WTC11 (cell line): ENCODE data around the gene MYOF. TPM values are rescaled to one million over a fixed set of nuclear protein-coding genes. Genes with fewer than 3 reads are reported as not detected.

Experiments used
- ATAC-seq: fragments of 200-7000 bp; cut with Tn5 transposase; 2 replicates; pipeline ENCODE4 v1.10.0; 2021; ENCODE audit warnings: mild to moderate bottlenecking, moderate library complexity
- CTCF ChIA-PET: fragments of 300-600 bp; sonication (Branson Sonifier 250); formaldehyde crosslinking; loops from one replicate; lab custom pipeline; 2021; ENCODE audit warnings: antibody characterized with exemption; lab: Charles Lee
- POLR2A ChIA-PET: fragments of 350-600 bp; sonication (Branson Sonifier 250); formaldehyde crosslinking; loops from one replicate; lab custom pipeline; 2021; ENCODE audit warnings: antibody characterized with exemption; lab: Charles Lee
- DNase-seq: peaks from one replicate; pipeline ENCODE4 v3.0.0; 2021; ENCODE audit warnings: low spot score
- H3K27ac Mint-ChIP-seq: 2 replicates; pipeline ENCODE4 v1.8.0; 2021; ENCODE audit warnings: mixed read lengths
- H3K27me3 Mint-ChIP-seq: 2 replicates; pipeline ENCODE4 v1.8.0; 2021; ENCODE audit warnings: low read depth, mild to moderate bottlenecking, moderate library complexity, mixed read lengths
- H3K36me3 Mint-ChIP-seq: 2 replicates; pipeline ENCODE4 v1.8.0; 2021; ENCODE audit warnings: mixed read lengths
- H3K4me1 Mint-ChIP-seq: 2 replicates; pipeline ENCODE4 v1.8.0; 2022; ENCODE audit warnings: mixed read lengths
- H3K4me3 Mint-ChIP-seq: 2 replicates; pipeline ENCODE4 v1.8.0; 2021; ENCODE audit warnings: mild to moderate bottlenecking, moderate library complexity, mixed read lengths
- H3K9me3 Mint-ChIP-seq: 2 replicates; pipeline ENCODE4 v1.8.0; 2021; ENCODE audit warnings: mixed read lengths
- CREB1 ChIP-seq: sonication (generic); formaldehyde crosslinking; IDR thresholded peaks from 2 replicates; pipeline ENCODE4 v1.8.0; 2023; ENCODE audit warnings: mild to moderate bottlenecking, missing genetic modification reagents
- CREM ChIP-seq: sonication (generic); formaldehyde crosslinking; IDR thresholded peaks from 2 replicates; pipeline ENCODE4 v1.8.1; 2022; ENCODE audit warnings: mild to moderate bottlenecking, missing genetic modification reagents, moderate library complexity
- ESRRA ChIP-seq: sonication (generic); formaldehyde crosslinking; IDR thresholded peaks from 2 replicates; pipeline ENCODE4 v1.8.1; 2022; ENCODE audit warnings: mild to moderate bottlenecking, missing genetic modification reagents, borderline replicate concordance
- ETV6 ChIP-seq: sonication (generic); formaldehyde crosslinking; IDR thresholded peaks from 2 replicates; pipeline ENCODE4 v1.8.1; 2022; ENCODE audit warnings: mild to moderate bottlenecking, missing genetic modification reagents
- FOXK1 ChIP-seq: sonication (generic); formaldehyde crosslinking; IDR thresholded peaks from 2 replicates; pipeline ENCODE4 v1.8.0; 2022; ENCODE audit warnings: mild to moderate bottlenecking, moderate library complexity, missing genetic modification reagents
- JAZF1 ChIP-seq: fragments of 250-450 bp; sonication (Bioruptor Pico); IDR thresholded peaks from 2 replicates; pipeline ENCODE4 v1.9.0; 2021; ENCODE audit warnings: moderate library complexity, mild to moderate bottlenecking, inconsistent platforms
- KAT7 ChIP-seq: sonication (generic); formaldehyde crosslinking; IDR thresholded peaks from 2 replicates; pipeline ENCODE4 v1.8.1; 2023; ENCODE audit warnings: missing genetic modification reagents, mild to moderate bottlenecking, borderline replicate concordance
- NR1H2 ChIP-seq: sonication (generic); formaldehyde crosslinking; IDR thresholded peaks from 2 replicates; pipeline ENCODE4 v1.9.0; 2021; ENCODE audit warnings: mild to moderate bottlenecking, moderate library complexity, missing genetic modification reagents
- NR2C2 ChIP-seq: sonication (generic); formaldehyde crosslinking; IDR thresholded peaks from 2 replicates; pipeline ENCODE4 v1.8.0; 2022; ENCODE audit warnings: mild to moderate bottlenecking, missing genetic modification reagents
- PRRX2 ChIP-seq: fragments of 250-450 bp; sonication (Bioruptor Pico); IDR thresholded peaks from 2 replicates; pipeline ENCODE4 v1.8.0; 2021; ENCODE audit warnings: mild to moderate bottlenecking
- SMAD4 ChIP-seq: sonication (generic); formaldehyde crosslinking; IDR thresholded peaks from 2 replicates; pipeline ENCODE4 v1.8.0; 2022; ENCODE audit warnings: mild to moderate bottlenecking, missing genetic modification reagents
- ZBTB21 ChIP-seq: sonication (generic); formaldehyde crosslinking; IDR thresholded peaks from 2 replicates; pipeline ENCODE4 v1.8.1; 2023; ENCODE audit warnings: mild to moderate bottlenecking, missing genetic modification reagents, borderline replicate concordance
- ZNF138 ChIP-seq: sonication (generic); formaldehyde crosslinking; conservative IDR thresholded peaks from 2 replicates; pipeline ENCODE4 v1.8.1; 2022; ENCODE audit warnings: mild to moderate bottlenecking, moderate library complexity, missing genetic modification reagents
- ZNF396 ChIP-seq: fragments of 250-450 bp; sonication (Bioruptor Pico); IDR thresholded peaks from 2 replicates; pipeline ENCODE4 v1.8.0; 2021; ENCODE audit warnings: mild to moderate bottlenecking, moderate library complexity, borderline replicate concordance
- total RNA-seq: library from RNA; stranded (reverse); gene quantifications from 3 replicates; pipeline ENCODE4 v1.2.3, GENCODE V29; 2021
- TF ChIP-seq, protein P1 (sequence below): sonication (generic); formaldehyde crosslinking; IDR thresholded peaks from 2 replicates; pipeline ENCODE4 v1.8.0; 2023; ENCODE audit warnings: mild to moderate bottlenecking, missing genetic modification reagents
- TF ChIP-seq, protein P2 (sequence below): fragments of 250-450 bp; sonication (Bioruptor Pico); conservative IDR thresholded peaks from 2 replicates; pipeline ENCODE4 v1.9.0; 2021; ENCODE audit warnings: mild to moderate bottlenecking
- TF ChIP-seq, protein P3 (sequence below): sonication (generic); formaldehyde crosslinking; IDR thresholded peaks from 2 replicates; pipeline ENCODE4 v1.8.1; 2023; ENCODE audit warnings: mild to moderate bottlenecking, moderate library complexity, missing genetic modification reagents
- TF ChIP-seq, protein P4 (sequence below): sonication (generic); formaldehyde crosslinking; IDR thresholded peaks from 2 replicates; pipeline ENCODE4 v1.8.1; 2022; ENCODE audit warnings: missing genetic modification reagents, borderline replicate concordance

MYOF gene
- total RNA-seq, 1 experiment from 2014 or later, result 1.8 TPM

DNA sequence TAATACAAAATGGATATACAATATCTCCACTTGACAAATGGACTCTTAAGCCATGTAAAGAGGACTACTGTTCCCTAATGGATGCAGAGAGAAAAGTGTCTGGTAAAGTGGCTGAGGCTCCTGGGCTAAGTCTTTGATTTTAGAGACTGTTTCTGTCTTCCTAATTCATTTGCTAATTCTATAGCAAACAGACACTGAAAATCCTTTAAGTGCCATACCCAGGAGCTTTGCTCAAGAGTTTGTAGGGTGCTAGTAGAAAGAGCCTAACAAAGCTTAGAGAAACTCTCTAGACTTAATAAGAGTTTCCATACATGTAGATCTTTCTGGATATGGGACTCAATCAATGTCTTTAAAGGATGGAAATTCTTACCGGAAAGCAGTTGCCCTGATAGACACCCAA is 31.0 kb upstream of the MYOF start:
- H3K4me1 Mint-ChIP-seq, result peaks cover 5% of the 10 kb centered on the region
- H3K4me3 Mint-ChIP-seq, result no peak overlapping the region
- TF ChIP-seq JAZF1 (CRISPR knock-in tag), result no peak
- TF ChIP-seq NR2C2 (CRISPR knock-in tag), result no peak
- TF ChIP-seq NR1H2 (CRISPR knock-in tag), result no peak
- no peak for TF ChIP-seq KAT7 (CRISPR knock-in tag)
- TF ChIP-seq, protein P1, sequence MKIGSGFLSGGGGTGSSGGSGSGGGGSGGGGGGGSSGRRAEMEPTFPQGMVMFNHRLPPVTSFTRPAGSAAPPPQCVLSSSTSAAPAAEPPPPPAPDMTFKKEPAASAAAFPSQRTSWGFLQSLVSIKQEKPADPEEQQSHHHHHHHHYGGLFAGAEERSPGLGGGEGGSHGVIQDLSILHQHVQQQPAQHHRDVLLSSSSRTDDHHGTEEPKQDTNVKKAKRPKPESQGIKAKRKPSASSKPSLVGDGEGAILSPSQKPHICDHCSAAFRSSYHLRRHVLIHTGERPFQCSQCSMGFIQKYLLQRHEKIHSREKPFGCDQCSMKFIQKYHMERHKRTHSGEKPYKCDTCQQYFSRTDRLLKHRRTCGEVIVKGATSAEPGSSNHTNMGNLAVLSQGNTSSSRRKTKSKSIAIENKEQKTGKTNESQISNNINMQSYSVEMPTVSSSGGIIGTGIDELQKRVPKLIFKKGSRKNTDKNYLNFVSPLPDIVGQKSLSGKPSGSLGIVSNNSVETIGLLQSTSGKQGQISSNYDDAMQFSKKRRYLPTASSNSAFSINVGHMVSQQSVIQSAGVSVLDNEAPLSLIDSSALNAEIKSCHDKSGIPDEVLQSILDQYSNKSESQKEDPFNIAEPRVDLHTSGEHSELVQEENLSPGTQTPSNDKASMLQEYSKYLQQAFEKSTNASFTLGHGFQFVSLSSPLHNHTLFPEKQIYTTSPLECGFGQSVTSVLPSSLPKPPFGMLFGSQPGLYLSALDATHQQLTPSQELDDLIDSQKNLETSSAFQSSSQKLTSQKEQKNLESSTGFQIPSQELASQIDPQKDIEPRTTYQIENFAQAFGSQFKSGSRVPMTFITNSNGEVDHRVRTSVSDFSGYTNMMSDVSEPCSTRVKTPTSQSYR (CRISPR knock-in tag), result no peak
- no peak for TF ChIP-seq ETV6
- TF ChIP-seq, protein P2, sequence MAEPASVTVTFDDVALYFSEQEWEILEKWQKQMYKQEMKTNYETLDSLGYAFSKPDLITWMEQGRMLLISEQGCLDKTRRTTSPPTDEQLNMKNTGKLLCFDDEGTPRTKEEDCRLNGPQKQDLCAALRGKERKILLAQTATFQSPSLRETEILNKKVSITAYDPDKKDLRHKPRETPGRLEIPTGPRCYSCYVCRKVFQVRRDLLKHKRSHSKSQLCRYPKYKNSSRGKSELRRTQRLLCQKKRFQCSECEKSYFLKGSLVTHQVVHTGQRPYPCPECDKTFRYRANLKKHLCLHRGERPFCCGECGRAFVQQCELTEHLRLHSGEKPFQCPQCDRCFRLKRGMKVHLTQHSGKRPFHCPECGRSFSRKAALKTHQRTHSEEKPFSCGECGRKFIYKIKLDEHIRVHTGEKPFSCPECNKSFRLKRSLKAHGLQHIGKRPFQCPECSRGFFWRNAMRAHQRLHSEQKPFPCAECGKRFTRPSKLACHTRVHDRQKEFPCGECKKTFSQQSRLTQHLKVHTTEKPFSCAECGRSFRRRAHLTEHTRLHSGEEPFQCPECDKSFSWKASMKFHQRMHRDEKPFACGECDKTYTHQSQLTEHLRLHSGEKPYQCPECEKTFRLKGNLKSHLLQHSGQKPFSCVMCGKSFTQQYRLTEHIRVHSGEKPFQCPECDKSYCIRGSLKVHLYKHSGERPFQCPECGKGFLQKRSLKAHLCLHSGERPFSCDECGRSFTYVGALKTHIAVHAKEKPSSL (CRISPR knock-in tag), result no peak
- TF ChIP-seq, protein P3, sequence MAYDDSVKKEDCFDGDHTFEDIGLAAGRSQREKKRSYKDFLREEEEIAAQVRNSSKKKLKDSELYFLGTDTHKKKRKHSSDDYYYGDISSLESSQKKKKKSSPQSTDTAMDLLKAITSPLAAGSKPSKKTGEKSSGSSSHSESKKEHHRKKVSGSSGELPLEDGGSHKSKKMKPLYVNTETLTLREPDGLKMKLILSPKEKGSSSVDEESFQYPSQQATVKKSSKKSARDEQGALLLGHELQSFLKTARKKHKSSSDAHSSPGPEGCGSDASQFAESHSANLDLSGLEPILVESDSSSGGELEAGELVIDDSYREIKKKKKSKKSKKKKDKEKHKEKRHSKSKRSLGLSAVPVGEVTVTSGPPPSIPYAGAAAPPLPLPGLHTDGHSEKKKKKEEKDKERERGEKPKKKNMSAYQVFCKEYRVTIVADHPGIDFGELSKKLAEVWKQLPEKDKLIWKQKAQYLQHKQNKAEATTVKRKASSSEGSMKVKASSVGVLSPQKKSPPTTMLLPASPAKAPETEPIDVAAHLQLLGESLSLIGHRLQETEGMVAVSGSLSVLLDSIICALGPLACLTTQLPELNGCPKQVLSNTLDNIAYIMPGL (CRISPR knock-in tag), result no peak
- TF ChIP-seq ESRRA (CRISPR knock-in tag), result no peak
- no peak for TF ChIP-seq CREM (CRISPR knock-in tag)
- TF ChIP-seq FOXK1 (CRISPR knock-in tag), result no peak
- ATAC-seq (no peak), DNase-seq (no peak)
- POLR2A ChIA-PET, result no interaction called here
- no peaks in the 10 kb centered on the region for H3K27me3 Mint-ChIP-seq
- CTCF ChIA-PET, result interaction anchor here (1.1 to 6.8 kb wide), 5 partner anchors 22 to 136 kb away, joined by 3 to 67 read pairs (median 10); partner anchors contain the start of gene MYOF
- no peaks in the 10 kb centered on the region for H3K9me3 Mint-ChIP-seq
- H3K36me3 Mint-ChIP-seq, result peaks cover 43% of the 10 kb centered on the region
- no peak overlapping the region for H3K27ac Mint-ChIP-seq

DNA sequence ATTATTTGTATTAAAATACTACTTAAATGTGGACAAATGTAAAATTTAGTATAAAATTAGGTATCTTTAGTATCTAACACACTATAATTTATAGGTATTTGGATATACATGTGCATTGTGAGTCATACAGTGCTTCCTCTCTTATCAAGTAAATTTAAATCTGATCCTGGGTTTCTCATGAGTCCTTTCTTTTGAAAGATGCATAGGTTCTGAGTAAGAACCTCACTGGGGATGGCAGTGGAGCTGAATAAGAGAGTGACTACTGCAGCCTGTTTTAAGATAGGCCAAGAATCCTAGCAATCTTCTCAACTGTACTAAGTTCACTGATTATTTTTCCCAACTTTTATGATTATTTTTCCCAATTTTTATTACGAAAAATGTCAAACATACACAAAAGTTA is 30.4 kb upstream of the MYOF start:
- H3K27ac Mint-ChIP-seq, result no peak overlapping the region
- no peak for TF ChIP-seq ZBTB21
- TF ChIP-seq CREB1 (CRISPR knock-in tag), result no peak
- no peak for TF ChIP-seq ZNF396
- TF ChIP-seq, all 79 proteins: peak for 0
- H3K27me3 Mint-ChIP-seq, result no peaks in the 10 kb centered on the region
- POLR2A ChIA-PET, result no interaction called here
- no peak overlapping the region for H3K4me3 Mint-ChIP-seq
- peaks cover 43% of the 10 kb centered on the region for H3K36me3 Mint-ChIP-seq
- ATAC-seq (no peak), DNase-seq (no peak)
- CTCF ChIA-PET, result interaction anchor here (1.8 to 6.8 kb wide), 4 partner anchors 23 to 136 kb away, joined by 8 to 67 read pairs (median 16); partner anchors contain the start of gene MYOF
- H3K4me1 Mint-ChIP-seq, result peaks cover 5% of the 10 kb centered on the region
- H3K9me3 Mint-ChIP-seq, result no peaks in the 10 kb centered on the region

DNA sequence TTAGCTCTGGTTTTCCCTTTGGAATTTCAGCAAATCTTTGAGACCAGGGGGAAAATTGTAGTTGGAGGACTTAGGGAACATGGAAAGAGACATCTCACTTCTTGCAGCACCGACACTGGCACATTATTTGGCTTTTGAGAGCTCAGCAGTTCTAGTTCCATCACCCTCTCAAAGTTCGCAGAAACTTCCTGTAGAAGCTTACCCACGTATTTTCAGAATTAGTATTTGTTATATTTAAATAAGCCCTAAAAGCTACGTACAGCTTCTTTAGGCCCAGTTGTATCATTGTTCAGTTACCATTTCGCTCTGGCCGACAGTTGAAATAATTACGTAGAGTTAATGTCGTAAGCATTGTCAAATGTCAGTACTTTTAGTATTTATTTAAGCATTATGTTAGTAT is 27.7 kb upstream of the MYOF start:
- TF ChIP-seq FOXK1 (CRISPR knock-in tag) (no peak), ZNF138 (CRISPR knock-in tag) (no peak), KAT7 (CRISPR knock-in tag) (no peak), SMAD4 (CRISPR knock-in tag) (no peak), PRRX2 (CRISPR knock-in tag) (no peak)
- TF ChIP-seq, protein P4, sequence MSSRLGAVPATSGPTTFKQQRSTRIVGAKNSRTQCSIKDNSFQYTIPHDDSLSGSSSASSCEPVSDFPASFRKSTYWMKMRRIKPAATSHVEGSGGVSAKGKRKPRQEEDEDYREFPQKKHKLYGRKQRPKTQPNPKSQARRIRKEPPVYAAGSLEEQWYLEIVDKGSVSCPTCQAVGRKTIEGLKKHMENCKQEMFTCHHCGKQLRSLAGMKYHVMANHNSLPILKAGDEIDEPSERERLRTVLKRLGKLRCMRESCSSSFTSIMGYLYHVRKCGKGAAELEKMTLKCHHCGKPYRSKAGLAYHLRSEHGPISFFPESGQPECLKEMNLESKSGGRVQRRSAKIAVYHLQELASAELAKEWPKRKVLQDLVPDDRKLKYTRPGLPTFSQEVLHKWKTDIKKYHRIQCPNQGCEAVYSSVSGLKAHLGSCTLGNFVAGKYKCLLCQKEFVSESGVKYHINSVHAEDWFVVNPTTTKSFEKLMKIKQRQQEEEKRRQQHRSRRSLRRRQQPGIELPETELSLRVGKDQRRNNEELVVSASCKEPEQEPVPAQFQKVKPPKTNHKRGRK (CRISPR knock-in tag), result no peak
- Mint-ChIP-seq H3K27me3 (no peaks in the 10 kb centered on the region), H3K27ac (no peak overlapping the region), H3K4me3 (no peak overlapping the region), H3K9me3 (no peaks in the 10 kb centered on the region), H3K4me1 (peaks cover 5% of the 10 kb centered on the region), H3K36me3 (peaks cover 34% of the 10 kb centered on the region)
- ATAC-seq (no peak), DNase-seq (no peak)
- ChIA-PET POLR2A (no interaction called here), CTCF (interaction anchor here (1.9 to 6.8 kb wide), 3 partner anchors 24 to 133 kb away, joined by 10 to 67 read pairs (median 14); partner anchors contain the start of gene MYOF)
